HepG2 (cell line): Measurements from ENCODE around the gene AFDN. TPM values are rescaled to one million over a fixed set of nuclear protein-coding genes. Genes with fewer than 3 reads are reported as not detected.

Experiments
- BRCA1 ChIP-seq: sonication (generic); formaldehyde crosslinking; IDR thresholded peaks from 2 replicates; pipeline ENCODE4 v1.4.0; 2020; ENCODE audit warnings: missing genetic modification reagents
- CCAR2 ChIP-seq: fragments of 200-400 bp; formaldehyde crosslinking; optimal IDR thresholded peaks from 2 replicates; pipeline ENCODE3; 2018; ENCODE audit warnings: low read depth, mild to moderate bottlenecking, low read length, moderate library complexity
- CCDC6 ChIP-seq: sonication (generic); formaldehyde crosslinking; IDR thresholded peaks from 2 replicates; pipeline ENCODE4 v1.8.1; 2022; ENCODE audit warnings: mild to moderate bottlenecking, missing genetic modification reagents, moderate library complexity
- ESRRA ChIP-seq: sonication (generic); formaldehyde crosslinking; IDR thresholded peaks from 2 replicates; pipeline ENCODE4 v1.5.1; 2020; ENCODE audit warnings: mild to moderate bottlenecking, low read depth, missing genetic modification reagents
- ETV5 ChIP-seq: IDR thresholded peaks from 2 replicates; pipeline ENCODE4 v1.6.1; 2018; ENCODE audit warnings: missing biosample characterization, missing genetic modification reagents, inconsistent platforms, borderline replicate concordance
- KDM3A ChIP-seq: IDR thresholded peaks from 2 replicates; pipeline ENCODE4 v1.6.1; 2018; ENCODE audit warnings: low read depth, missing compliant biosample characterization
- MEIS1 ChIP-seq: sonication (generic); formaldehyde crosslinking; IDR thresholded peaks from 2 replicates; pipeline ENCODE4 v1.9.0; 2021; ENCODE audit warnings: mild to moderate bottlenecking, missing genetic modification reagents, moderate library complexity, borderline replicate concordance
- NRL ChIP-seq: sonication (generic); formaldehyde crosslinking; IDR thresholded peaks from 2 replicates; pipeline ENCODE4 v1.5.0; 2020; ENCODE audit warnings: missing genetic modification reagents, mild to moderate bottlenecking, moderate library complexity, borderline replicate concordance
- POGZ ChIP-seq: sonication (generic); formaldehyde crosslinking; IDR thresholded peaks from 2 replicates; pipeline ENCODE4 v1.4.0; 2020; ENCODE audit warnings: mild to moderate bottlenecking, missing genetic modification reagents
- U2AF2 ChIP-seq: fragments of 200-400 bp; formaldehyde crosslinking; IDR thresholded peaks from 2 replicates; pipeline ENCODE4 v1.6.1; 2017; ENCODE audit warnings: low read depth, mild to moderate bottlenecking, low read length
- ZNF530 ChIP-seq: sonication (generic); formaldehyde crosslinking; IDR thresholded peaks from 2 replicates; pipeline ENCODE4 v1.5.0; 2020; ENCODE audit warnings: low read depth, mild to moderate bottlenecking, missing genetic modification reagents
- ZNF619 ChIP-seq: sonication (generic); formaldehyde crosslinking; IDR thresholded peaks from 2 replicates; pipeline ENCODE4 v1.4.0; 2020; ENCODE audit warnings: mild to moderate bottlenecking, missing genetic modification reagents
- ZNF850 ChIP-seq: sonication (generic); formaldehyde crosslinking; conservative IDR thresholded peaks from 2 replicates; pipeline ENCODE4 v1.9.0; 2021; ENCODE audit warnings: mild to moderate bottlenecking, missing genetic modification reagents
- polyA plus RNA-seq, 8 experiments: library from polyadenylated mRNA; depleted of rRNA in 3 of 8; stranded (reverse) in 7 of 8; unstranded in 1 of 8; fragments of >200 nt; fragmentation: Illumina TruSeq in 4 of 8; extraction: Trizol in 4 of 8; gene quantifications; 2 replicates each; pipeline versions ENCODE4 v1.2.1 to v1.2.3, GENCODE V29; 2011 to 2016; ENCODE audit warnings: low read depth in 4 of 8, missing spikeins in 1 of 8, mixed read lengths in 1 of 8; ENCODE audit not compliant: insufficient read depth in 1 of 8
- total RNA-seq, 5 experiments: library from RNA; depleted of rRNA; stranded (reverse); fragments of >200 nt; fragmentation: Illumina TruSeq; extraction: Trizol; gene quantifications; 2 replicates each; pipeline ENCODE4 v1.2.3, GENCODE V29; 2016; ENCODE audit warnings: low read depth in 1 of 5
- TF ChIP-seq, protein P1 (sequence below): sonication (generic); formaldehyde crosslinking; IDR thresholded peaks from 2 replicates; pipeline ENCODE4 v1.4.0; 2020; ENCODE audit warnings: missing genetic modification reagents, borderline replicate concordance
- TF ChIP-seq, protein P2 (sequence below): sonication (generic); formaldehyde crosslinking; IDR thresholded peaks from 2 replicates; pipeline ENCODE4 v1.5.0; 2020; ENCODE audit warnings: mild to moderate bottlenecking, missing genetic modification reagents
- TF ChIP-seq, protein P3 (sequence below): sonication (generic); formaldehyde crosslinking; IDR thresholded peaks from 2 replicates; pipeline ENCODE4 v1.4.0; 2020; ENCODE audit warnings: mild to moderate bottlenecking, missing genetic modification reagents

Gene AFDN
- total and polyA plus RNA-seq, 2 of the 13 experiments (the other 11 are each of a cell fraction or from before 2014, with no cell fraction given): 136 to 151 TPM

DNA sequence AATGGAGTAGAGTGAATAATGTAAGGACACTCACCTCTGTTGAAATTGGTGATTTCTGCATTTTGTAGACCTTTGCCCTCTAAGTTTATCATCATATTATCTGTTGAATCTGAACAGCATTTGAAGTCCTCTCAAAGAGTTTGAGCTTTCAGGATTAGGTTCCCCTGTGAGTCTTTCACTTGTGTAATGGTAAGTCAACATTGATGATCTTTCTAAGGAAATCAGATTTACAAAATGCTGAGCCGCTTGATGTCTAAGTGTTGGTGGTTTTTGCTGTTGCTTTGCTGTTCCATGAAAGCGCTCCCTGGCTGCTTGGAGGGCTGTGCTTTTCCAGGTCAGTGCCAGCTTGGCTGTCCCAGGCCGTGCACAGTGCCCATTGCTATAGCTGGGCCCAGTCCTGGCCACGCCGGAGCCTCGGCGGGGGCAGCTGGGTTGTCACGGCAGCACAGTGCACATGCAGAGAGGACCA, 136.9 kb downstream of the AFDN start (continued):
- TF ChIP-seq, protein P1, sequence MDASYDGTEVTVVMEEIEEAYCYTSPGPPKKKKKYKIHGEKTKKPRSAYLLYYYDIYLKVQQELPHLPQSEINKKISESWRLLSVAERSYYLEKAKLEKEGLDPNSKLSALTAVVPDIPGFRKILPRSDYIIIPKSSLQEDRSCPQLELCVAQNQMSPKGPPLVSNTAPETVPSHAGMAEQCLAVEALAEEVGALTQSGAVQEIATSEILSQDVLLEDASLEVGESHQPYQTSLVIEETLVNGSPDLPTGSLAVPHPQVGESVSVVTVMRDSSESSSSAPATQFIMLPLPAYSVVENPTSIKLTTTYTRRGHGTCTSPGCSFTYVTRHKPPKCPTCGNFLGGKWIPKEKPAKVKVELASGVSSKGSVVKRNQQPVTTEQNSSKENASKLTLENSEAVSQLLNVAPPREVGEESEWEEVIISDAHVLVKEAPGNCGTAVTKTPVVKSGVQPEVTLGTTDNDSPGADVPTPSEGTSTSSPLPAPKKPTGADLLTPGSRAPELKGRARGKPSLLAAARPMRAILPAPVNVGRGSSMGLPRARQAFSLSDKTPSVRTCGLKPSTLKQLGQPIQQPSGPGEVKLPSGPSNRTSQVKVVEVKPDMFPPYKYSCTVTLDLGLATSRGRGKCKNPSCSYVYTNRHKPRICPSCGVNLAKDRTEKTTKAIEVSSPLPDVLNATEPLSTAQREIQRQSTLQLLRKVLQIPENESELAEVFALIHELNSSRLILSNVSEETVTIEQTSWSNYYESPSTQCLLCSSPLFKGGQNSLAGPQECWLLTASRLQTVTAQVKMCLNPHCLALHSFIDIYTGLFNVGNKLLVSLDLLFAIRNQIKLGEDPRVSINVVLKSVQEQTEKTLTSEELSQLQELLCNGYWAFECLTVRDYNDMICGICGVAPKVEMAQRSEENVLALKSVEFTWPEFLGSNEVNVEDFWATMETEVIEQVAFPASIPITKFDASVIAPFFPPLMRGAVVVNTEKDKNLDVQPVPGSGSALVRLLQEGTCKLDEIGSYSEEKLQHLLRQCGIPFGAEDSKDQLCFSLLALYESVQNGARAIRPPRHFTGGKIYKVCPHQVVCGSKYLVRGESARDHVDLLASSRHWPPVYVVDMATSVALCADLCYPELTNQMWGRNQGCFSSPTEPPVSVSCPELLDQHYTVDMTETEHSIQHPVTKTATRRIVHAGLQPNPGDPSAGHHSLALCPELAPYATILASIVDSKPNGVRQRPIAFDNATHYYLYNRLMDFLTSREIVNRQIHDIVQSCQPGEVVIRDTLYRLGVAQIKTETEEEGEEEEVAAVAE (CRISPR knock-in tag): no peak
- TF ChIP-seq BRCA1 (CRISPR knock-in tag): no peak
- TF ChIP-seq, protein P2, sequence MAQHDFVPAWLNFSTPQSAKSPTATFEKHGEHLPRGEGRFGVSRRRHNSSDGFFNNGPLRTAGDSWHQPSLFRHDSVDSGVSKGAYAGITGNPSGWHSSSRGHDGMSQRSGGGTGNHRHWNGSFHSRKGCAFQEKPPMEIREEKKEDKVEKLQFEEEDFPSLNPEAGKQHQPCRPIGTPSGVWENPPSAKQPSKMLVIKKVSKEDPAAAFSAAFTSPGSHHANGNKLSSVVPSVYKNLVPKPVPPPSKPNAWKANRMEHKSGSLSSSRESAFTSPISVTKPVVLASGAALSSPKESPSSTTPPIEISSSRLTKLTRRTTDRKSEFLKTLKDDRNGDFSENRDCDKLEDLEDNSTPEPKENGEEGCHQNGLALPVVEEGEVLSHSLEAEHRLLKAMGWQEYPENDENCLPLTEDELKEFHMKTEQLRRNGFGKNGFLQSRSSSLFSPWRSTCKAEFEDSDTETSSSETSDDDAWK (CRISPR knock-in tag): no peak
- TF ChIP-seq CCAR2: no peak
- TF ChIP-seq ZNF530 (CRISPR knock-in tag): no peak
- TF ChIP-seq U2AF2: no peak
- TF ChIP-seq, protein P3, sequence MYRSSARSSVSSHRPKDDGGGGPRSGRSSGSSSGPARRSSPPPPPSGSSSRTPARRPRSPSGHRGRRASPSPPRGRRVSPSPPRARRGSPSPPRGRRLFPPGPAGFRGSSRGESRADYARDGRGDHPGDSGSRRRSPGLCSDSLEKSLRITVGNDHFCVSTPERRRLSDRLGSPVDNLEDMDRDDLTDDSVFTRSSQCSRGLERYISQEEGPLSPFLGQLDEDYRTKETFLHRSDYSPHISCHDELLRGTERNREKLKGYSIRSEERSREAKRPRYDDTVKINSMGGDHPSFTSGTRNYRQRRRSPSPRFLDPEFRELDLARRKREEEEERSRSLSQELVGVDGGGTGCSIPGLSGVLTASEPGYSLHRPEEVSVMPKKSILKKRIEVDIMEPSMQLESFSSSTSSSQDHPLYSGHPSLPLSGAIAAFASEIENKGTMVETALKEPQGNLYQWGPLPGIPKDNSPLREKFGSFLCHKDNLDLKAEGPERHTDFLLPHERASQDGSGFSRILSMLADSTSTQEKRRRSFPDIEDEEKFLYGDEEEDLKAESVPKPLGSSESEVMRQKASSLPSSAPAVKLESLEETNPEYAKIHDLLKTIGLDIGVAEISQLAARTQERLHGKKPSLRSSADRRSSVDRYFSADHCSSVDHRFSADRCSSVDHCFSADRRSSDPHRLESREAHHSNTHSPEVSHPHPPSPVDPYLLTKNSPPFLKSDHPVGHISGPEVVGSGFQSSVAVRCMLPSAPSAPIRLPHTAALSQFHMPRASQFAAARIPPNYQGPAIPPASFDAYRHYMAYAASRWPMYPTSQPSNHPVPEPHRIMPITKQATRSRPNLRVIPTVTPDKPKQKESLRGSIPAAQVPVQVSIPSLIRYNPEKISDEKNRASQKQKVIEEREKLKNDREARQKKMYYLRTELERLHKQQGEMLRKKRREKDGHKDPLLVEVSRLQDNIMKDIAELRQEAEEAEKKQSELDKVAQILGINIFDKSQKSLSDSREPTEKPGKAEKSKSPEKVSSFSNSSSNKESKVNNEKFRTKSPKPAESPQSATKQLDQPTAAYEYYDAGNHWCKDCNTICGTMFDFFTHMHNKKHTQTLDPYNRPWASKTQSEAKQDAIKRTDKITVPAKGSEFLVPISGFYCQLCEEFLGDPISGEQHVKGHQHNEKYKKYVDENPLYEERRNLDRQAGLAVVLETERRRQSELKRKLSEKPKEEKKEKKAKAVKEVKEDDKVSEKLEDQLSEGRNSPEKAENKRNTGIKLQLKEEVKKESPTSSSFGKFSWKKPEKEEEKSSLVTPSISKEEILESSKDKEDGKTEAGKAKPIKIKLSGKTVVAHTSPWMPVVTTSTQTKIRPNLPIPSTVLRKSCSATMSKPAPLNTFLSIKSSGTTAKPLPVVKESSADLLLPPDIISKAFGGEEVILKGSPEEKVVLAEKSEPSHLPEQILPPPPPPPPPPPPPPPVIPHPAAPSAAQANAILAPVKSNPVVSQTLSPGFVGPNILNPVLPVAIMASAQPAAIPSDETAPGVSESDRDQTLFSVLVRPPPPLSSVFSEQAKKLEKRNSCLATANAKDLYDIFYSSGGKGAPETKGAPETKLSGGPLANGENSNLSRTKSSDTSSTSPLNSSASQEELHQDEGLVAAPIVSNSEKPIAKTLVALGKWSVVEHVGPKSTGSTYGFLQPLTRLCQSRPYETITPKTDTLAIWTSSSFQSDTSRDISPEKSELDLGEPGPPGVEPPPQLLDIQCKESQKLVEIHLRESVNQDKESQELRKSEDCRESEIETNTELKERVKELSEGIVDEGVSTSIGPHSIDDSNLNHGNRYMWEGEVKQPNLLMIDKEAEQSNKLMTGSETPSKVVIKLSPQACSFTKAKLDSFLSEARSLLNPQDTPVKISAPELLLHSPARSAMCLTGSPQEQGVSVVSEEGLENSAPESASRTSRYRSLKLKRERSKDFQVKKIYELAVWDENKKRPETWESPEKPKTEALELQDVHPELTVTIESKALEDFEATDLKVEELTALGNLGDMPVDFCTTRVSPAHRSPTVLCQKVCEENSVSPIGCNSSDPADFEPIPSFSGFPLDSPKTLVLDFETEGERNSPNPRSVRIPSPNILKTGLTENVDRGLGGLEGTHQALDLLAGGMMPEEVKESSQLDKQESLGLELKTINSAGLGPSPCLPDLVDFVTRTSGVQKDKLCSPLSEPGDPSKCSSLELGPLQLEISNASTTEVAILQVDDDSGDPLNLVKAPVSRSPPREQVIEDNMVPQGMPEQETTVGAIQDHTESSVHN (CRISPR knock-in tag): 0 out of 2 replicates have a peak, but pooled peaks have one; percentile 27
- TF ChIP-seq NRL (CRISPR knock-in tag): no peak
- TF ChIP-seq ETV5 (CRISPR knock-in tag): peak; percentile 60; the same call in 1 of the 2 replicates
- TF ChIP-seq ZNF850: no peak
- no peak for TF ChIP-seq POGZ (CRISPR knock-in tag)
- no peak for TF ChIP-seq ESRRA (CRISPR knock-in tag)
- TF ChIP-seq KDM3A (CRISPR knock-in tag): 0 out of 2 replicates have a peak, but pooled peaks have one; percentile 61
- TF ChIP-seq ZNF619 (CRISPR knock-in tag): no peak
- no peak for TF ChIP-seq MEIS1 (CRISPR knock-in tag)
- TF ChIP-seq CCDC6 (CRISPR knock-in tag): no peak
